ENCODE data around the gene AREG. TPM values are rescaled to one million over a fixed set of nuclear protein-coding genes. Genes with fewer than 3 reads are reported as not detected.

The AREG gene
- total RNA-seq (2022; extraction: Qiagen RNA extraction) = 26.1 to 32.1 TPM (median 28.2 TPM) in 5 replicates

DNA sequence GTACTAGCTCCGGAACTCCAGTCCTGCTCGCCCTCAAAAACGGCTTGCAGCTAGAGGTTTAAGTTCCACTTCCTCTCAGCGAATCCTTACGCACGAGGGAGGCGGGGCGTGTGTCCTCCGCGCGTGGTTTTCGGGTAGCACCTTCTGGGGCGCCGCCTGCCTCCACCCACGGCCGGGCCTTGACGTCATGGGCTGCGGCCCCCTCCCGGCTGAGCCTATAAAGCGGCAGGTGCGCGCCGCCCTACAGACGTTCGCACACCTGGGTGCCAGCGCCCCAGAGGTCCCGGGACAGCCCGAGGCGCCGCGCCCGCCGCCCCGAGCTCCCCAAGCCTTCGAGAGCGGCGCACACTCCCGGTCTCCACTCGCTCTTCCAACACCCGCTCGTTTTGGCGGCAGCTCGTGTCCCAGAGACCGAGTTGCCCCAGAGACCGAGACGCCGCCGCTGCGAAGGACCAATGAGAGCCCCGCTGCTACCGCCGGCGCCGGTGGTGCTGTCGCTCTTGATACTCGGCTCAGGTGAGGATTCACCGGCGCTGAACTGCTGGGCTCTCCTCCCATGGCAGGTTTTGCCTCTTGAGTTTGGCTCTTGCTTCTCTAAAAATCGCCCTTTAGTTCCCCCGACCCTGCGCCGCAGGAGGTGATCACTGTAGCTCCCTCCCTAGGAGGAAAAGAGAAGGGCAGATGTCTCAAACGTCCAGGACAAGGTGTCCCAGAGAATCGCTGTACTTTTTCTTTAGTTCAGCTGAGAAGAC is at the start of gene AREG:
AREG (plus strand) TSS at position 246 of the 752 bp plus-strand sequence; CDS start at position 456, 210 bp downstream.

Other genes starting within 250 kb of the AREG start
- gene EPGN, start 136.7 kb upstream of the AREG start, total RNA-seq (2022; extraction: Qiagen RNA extraction) = 0.50 TPM in 1 of 5 replicates, not detected in the others
- 10.2 to 16.9 TPM (median 13.1 TPM) in 5 replicates for gene EREG, start 80.0 kb upstream of the AREG start, total RNA-seq (2022; extraction: Qiagen RNA extraction)